Activated CD4-positive, alpha-beta memory T cell treated with anti-CD3 and anti-CD28 coated beads, Interleukin-2, amount 10 ng/mL, durations not matched to agents 7 days and 5 days (primary cell): ENCODE results near the gene SRD5A1. TPM values are rescaled to one million over a fixed set of nuclear protein-coding genes. Genes with fewer than 3 reads are reported as not detected.
"Not testable (repeated sequence)": the region's sequence is repeated elsewhere in the genome, so short reads cannot be mapped to it uniquely, and the experiment has no call there.

Experiments
- CTCF ChIA-PET: fragments of 350-600 bp; sonication (Branson Sonifier 250); formaldehyde crosslinking; loops from one replicate; lab custom pipeline; 2021; ENCODE audit warnings: antibody characterized with exemption, inconsistent platforms; lab: Charles Lee
- POLR2A ChIA-PET: fragments of 350-600 bp; sonication (Branson Sonifier 250); formaldehyde crosslinking; loops from one replicate; lab custom pipeline; 2021; ENCODE audit warnings: antibody characterized with exemption; lab: Charles Lee
- DNase-seq: peaks from one replicate; pipeline ENCODE4 v3.0.0-alpha.2; 2020
- H3K27ac Mint-ChIP-seq: one replicate; pipeline ENCODE4 v1.8.0; 2021; ENCODE audit warnings: mild to moderate bottlenecking, mixed read lengths
- H3K27me3 Mint-ChIP-seq: one replicate; pipeline ENCODE4 v1.8.0; 2021; ENCODE audit warnings: mixed read lengths
- H3K36me3 Mint-ChIP-seq: one replicate; pipeline ENCODE4 v1.8.0; 2021; ENCODE audit warnings: low read depth, mixed read lengths
- H3K4me1 Mint-ChIP-seq: one replicate; pipeline ENCODE4 v1.8.0; 2021; ENCODE audit warnings: mixed read lengths
- H3K4me3 Mint-ChIP-seq: one replicate; pipeline ENCODE4 v1.8.0; 2021; ENCODE audit warnings: mild to moderate bottlenecking, mixed read lengths
- H3K9me3 Mint-ChIP-seq: one replicate; pipeline ENCODE4 v1.8.0; 2021; ENCODE audit warnings: mixed read lengths
- total RNA-seq, 2 experiments: library from RNA; stranded (reverse); gene quantifications; one replicate each; pipeline ENCODE4 v1.2.3, GENCODE V29; 2021

The SRD5A1 gene
- total RNA-seq, 2 experiments from 2014 or later: 10.2 to 12.4 TPM

GRCh38 chr5:6659941-6660684, 26.9 kb downstream of the SRD5A1 start:
- ChIA-PET CTCF (no interaction called here), POLR2A (no interaction called here)
- H3K36me3 Mint-ChIP-seq: peaks cover 33% of the 10 kb centered on the region
- no peak overlapping the region for H3K27ac Mint-ChIP-seq
- no peaks in the 10 kb centered on the region for H3K27me3 Mint-ChIP-seq
- DNase-seq: no peak
- peaks cover 17% of the 10 kb centered on the region for H3K9me3 Mint-ChIP-seq
- H3K4me1 Mint-ChIP-seq: peaks cover 3% of the 10 kb centered on the region
- H3K4me3 Mint-ChIP-seq: no peak overlapping the region

GRCh38 chr5:6660688-6661087, 27.4 kb downstream of the SRD5A1 start:
- no peaks in the 10 kb centered on the region for H3K27me3 Mint-ChIP-seq
- H3K9me3 Mint-ChIP-seq: peaks cover 15% of the 10 kb centered on the region
- no peak overlapping the region for H3K27ac Mint-ChIP-seq
- CTCF ChIA-PET: no interaction called here
- POLR2A ChIA-PET: no interaction called here
- H3K4me1 Mint-ChIP-seq: peaks cover 3% of the 10 kb centered on the region
- H3K4me3 Mint-ChIP-seq: no peak overlapping the region
- no peak for DNase-seq
- peaks cover 27% of the 10 kb centered on the region for H3K36me3 Mint-ChIP-seq

GRCh38 chr5:6666762-6667161, 33.5 kb downstream of the SRD5A1 start:
- Mint-ChIP-seq H3K4me1 (no peaks in the 10 kb centered on the region), H3K27ac (no peak overlapping the region), H3K36me3 (peaks cover 16% of the 10 kb centered on the region), H3K4me3 (no peak overlapping the region), H3K9me3 (no peaks in the 10 kb centered on the region), H3K27me3 (no peaks in the 10 kb centered on the region)
- ChIA-PET CTCF (no interaction called here), POLR2A (no interaction called here)
- DNase-seq: no peak

- Mint-ChIP-seq H3K4me1 (no peaks in the 10 kb centered on the region), H3K36me3 (peaks cover 16% of the 10 kb centered on the region), H3K27me3 (no peaks in the 10 kb centered on the region), H3K9me3 (no peaks in the 10 kb centered on the region), H3K4me3 (no peak overlapping the region), H3K27ac (no peak overlapping the region)
- ChIA-PET POLR2A (no interaction called here), CTCF (no interaction called here)
- no peak for DNase-seq
Measured at GRCh38 chr5:6667648-6668047, 34.4 kb downstream of the SRD5A1 start.

- H3K4me3 Mint-ChIP-seq, DNase-seq, H3K9me3 Mint-ChIP-seq, H3K4me1 Mint-ChIP-seq, CTCF ChIA-PET, H3K27me3 Mint-ChIP-seq, H3K27ac Mint-ChIP-seq, POLR2A ChIA-PET: not testable (repeated sequence)
- peaks cover 16% of the 10 kb centered on the region for H3K36me3 Mint-ChIP-seq
Measured at GRCh38 chr5:6668717-6669116, 35.5 kb downstream of the SRD5A1 start.

- no peaks in the 10 kb centered on the region for H3K9me3 Mint-ChIP-seq
- POLR2A ChIA-PET: no interaction called here
Measured at GRCh38 chr5:6673031-6673430, 39.8 kb downstream of the SRD5A1 start.

GRCh38 chr5:6673963-6674362, 40.7 kb downstream of the SRD5A1 start:
- no peak overlapping the region for H3K27ac Mint-ChIP-seq
- H3K36me3 Mint-ChIP-seq: peaks cover 13% of the 10 kb centered on the region
- ChIA-PET CTCF (no interaction called here), POLR2A (interaction anchor here (0.6 kb wide), 1 partner anchor 71 kb away, joined by 3 read pairs; no protein-coding TSS in a partner anchor)
- no peak for DNase-seq
- no peak overlapping the region for H3K4me3 Mint-ChIP-seq
- H3K9me3 Mint-ChIP-seq: no peaks in the 10 kb centered on the region
- no peaks in the 10 kb centered on the region for H3K27me3 Mint-ChIP-seq
- no peaks in the 10 kb centered on the region for H3K4me1 Mint-ChIP-seq

More at GRCh38 chr5:6673031-6673430, 39.8 kb downstream of the SRD5A1 start:
- Mint-ChIP-seq H3K4me3 (no peak overlapping the region), H3K4me1 (no peaks in the 10 kb centered on the region), H3K27ac (no peak overlapping the region), H3K36me3 (peaks cover 13% of the 10 kb centered on the region), H3K27me3 (no peaks in the 10 kb centered on the region)
- CTCF ChIA-PET: no interaction called here
- DNase-seq: no peak

- ChIA-PET CTCF (no interaction called here), POLR2A (no interaction called here)
- H3K27me3 Mint-ChIP-seq: no peaks in the 10 kb centered on the region
- H3K9me3 Mint-ChIP-seq: no peaks in the 10 kb centered on the region
- no peaks in the 10 kb centered on the region for H3K4me1 Mint-ChIP-seq
- peaks cover 13% of the 10 kb centered on the region for H3K36me3 Mint-ChIP-seq
- no peak overlapping the region for H3K27ac Mint-ChIP-seq
- H3K4me3 Mint-ChIP-seq: no peak overlapping the region
- no peak for DNase-seq
Measured at GRCh38 chr5:6674421-6674820, 41.2 kb downstream of the SRD5A1 start.

GRCh38 chr5:6674886-6675285, 41.6 kb downstream of the SRD5A1 start:
- CTCF ChIA-PET: no interaction called here

GRCh38 chr5:6675784-6676491, 42.7 kb downstream of the SRD5A1 start:
- Mint-ChIP-seq H3K27me3 (no peaks in the 10 kb centered on the region), H3K4me1 (no peaks in the 10 kb centered on the region)
- CTCF ChIA-PET: no interaction called here

More at GRCh38 chr5:6674886-6675285, 41.6 kb downstream of the SRD5A1 start:
- H3K27me3 Mint-ChIP-seq: no peaks in the 10 kb centered on the region
- H3K27ac Mint-ChIP-seq: no peak overlapping the region
- POLR2A ChIA-PET: no interaction called here
- H3K4me3 Mint-ChIP-seq: no peak overlapping the region
- no peak for DNase-seq
- H3K9me3 Mint-ChIP-seq: no peaks in the 10 kb centered on the region
- no peaks in the 10 kb centered on the region for H3K4me1 Mint-ChIP-seq
- peaks cover 11% of the 10 kb centered on the region for H3K36me3 Mint-ChIP-seq

GRCh38 chr5:6676702-6677101, 43.5 kb downstream of the SRD5A1 start:
- no peaks in the 10 kb centered on the region for H3K9me3 Mint-ChIP-seq
- H3K27me3 Mint-ChIP-seq: peaks cover 2% of the 10 kb centered on the region
- no peaks in the 10 kb centered on the region for H3K4me1 Mint-ChIP-seq
- H3K27ac Mint-ChIP-seq: no peak overlapping the region
- DNase-seq: no peak
- no peak overlapping the region for H3K4me3 Mint-ChIP-seq
- H3K36me3 Mint-ChIP-seq: no peaks in the 10 kb centered on the region
- POLR2A ChIA-PET: no interaction called here
- CTCF ChIA-PET: no interaction called here

More at GRCh38 chr5:6675784-6676491, 42.7 kb downstream of the SRD5A1 start:
- Mint-ChIP-seq H3K4me3 (no peak overlapping the region), H3K36me3 (peaks cover 5% of the 10 kb centered on the region), H3K27ac (no peak overlapping the region), H3K9me3 (no peaks in the 10 kb centered on the region)
- no peak for DNase-seq
- POLR2A ChIA-PET: no interaction called here

- Mint-ChIP-seq H3K9me3 (no peaks in the 10 kb centered on the region), H3K27ac (no peak overlapping the region), H3K36me3 (no peaks in the 10 kb centered on the region), H3K4me1 (no peaks in the 10 kb centered on the region), H3K27me3 (peaks cover 5% of the 10 kb centered on the region), H3K4me3 (no peak overlapping the region)
- ChIA-PET POLR2A (no interaction called here), CTCF (no interaction called here)
- no peak for DNase-seq
Measured at GRCh38 chr5:6678385-6678784, 45.1 kb downstream of the SRD5A1 start.

GRCh38 chr5:6680922-6681321, 47.7 kb downstream of the SRD5A1 start:
- no peaks in the 10 kb centered on the region for H3K9me3 Mint-ChIP-seq
- POLR2A ChIA-PET: no interaction called here
- H3K36me3 Mint-ChIP-seq: no peaks in the 10 kb centered on the region
- peaks cover 18% of the 10 kb centered on the region for H3K27me3 Mint-ChIP-seq
- CTCF ChIA-PET: no interaction called here
- DNase-seq: no peak
- H3K4me1 Mint-ChIP-seq: no peaks in the 10 kb centered on the region
- H3K27ac Mint-ChIP-seq: no peak overlapping the region
- H3K4me3 Mint-ChIP-seq: no peak overlapping the region
